Immature natural killer cell (primary cell): Measurements from ENCODE around the gene ITGA11. TPM values are rescaled to one million over a fixed set of nuclear protein-coding genes. Genes with fewer than 3 reads are reported as not detected.
A peak's percentile ranks its signal among the peaks of the same experiment; 100 is the strongest.

Source experiments
- DNase-seq, 3 donors: peaks; one replicate each; pipeline ENCODE4 v3.0.0; 2022; ENCODE audit warnings: mixed read lengths in 1 of 3
- H3K27ac Mint-ChIP-seq, 6 donors: one replicate each; pipeline ENCODE4 v1.8.0; 2020; ENCODE audit warnings: mixed read lengths in 6 of 6, mild to moderate bottlenecking in 5 of 6, inconsistent platforms in 4 of 6, moderate library complexity in 3 of 6
- H3K27me3 Mint-ChIP-seq, 3 donors: one replicate each; pipeline ENCODE4 v1.8.0; 2020 to 2021; ENCODE audit warnings: low read depth in 3 of 3, mild to moderate bottlenecking in 3 of 3, mixed read lengths in 3 of 3, moderate library complexity in 3 of 3, inconsistent platforms in 1 of 3
- H3K36me3 Mint-ChIP-seq, 3 donors: one replicate each; pipeline ENCODE4 v1.8.0; 2020; ENCODE audit warnings: mixed read lengths in 3 of 3, inconsistent platforms in 2 of 3, mild to moderate bottlenecking in 2 of 3
- H3K4me1 Mint-ChIP-seq, 2 donors: one replicate each; pipeline ENCODE4 v1.8.0; 2020; ENCODE audit warnings: inconsistent platforms in 2 of 2, mild to moderate bottlenecking in 2 of 2, mixed read lengths in 2 of 2, moderate library complexity in 1 of 2
- H3K4me3 Mint-ChIP-seq, 5 donors: one replicate each; pipeline ENCODE4 v1.8.0; 2020; ENCODE audit warnings: mild to moderate bottlenecking in 5 of 5, mixed read lengths in 5 of 5, inconsistent platforms in 3 of 5, moderate library complexity in 3 of 5
- H3K9me3 Mint-ChIP-seq, 6 donors: one replicate each; pipeline ENCODE4 v1.8.0; 2020; ENCODE audit warnings: mild to moderate bottlenecking in 6 of 6, mixed read lengths in 6 of 6, inconsistent platforms in 4 of 6, moderate library complexity in 3 of 6
- polyA plus RNA-seq, 3 donors: library from polyadenylated mRNA; unstranded; fragments of 300-500 nt; fragmentation: Illumina TruSeq; gene quantifications; one replicate each; pipeline ENCODE4 v1.2.3, GENCODE V29; 2021

Gene ITGA11
- polyA plus RNA-seq, 3 donors from 2014 or later = not detected

DNA sequence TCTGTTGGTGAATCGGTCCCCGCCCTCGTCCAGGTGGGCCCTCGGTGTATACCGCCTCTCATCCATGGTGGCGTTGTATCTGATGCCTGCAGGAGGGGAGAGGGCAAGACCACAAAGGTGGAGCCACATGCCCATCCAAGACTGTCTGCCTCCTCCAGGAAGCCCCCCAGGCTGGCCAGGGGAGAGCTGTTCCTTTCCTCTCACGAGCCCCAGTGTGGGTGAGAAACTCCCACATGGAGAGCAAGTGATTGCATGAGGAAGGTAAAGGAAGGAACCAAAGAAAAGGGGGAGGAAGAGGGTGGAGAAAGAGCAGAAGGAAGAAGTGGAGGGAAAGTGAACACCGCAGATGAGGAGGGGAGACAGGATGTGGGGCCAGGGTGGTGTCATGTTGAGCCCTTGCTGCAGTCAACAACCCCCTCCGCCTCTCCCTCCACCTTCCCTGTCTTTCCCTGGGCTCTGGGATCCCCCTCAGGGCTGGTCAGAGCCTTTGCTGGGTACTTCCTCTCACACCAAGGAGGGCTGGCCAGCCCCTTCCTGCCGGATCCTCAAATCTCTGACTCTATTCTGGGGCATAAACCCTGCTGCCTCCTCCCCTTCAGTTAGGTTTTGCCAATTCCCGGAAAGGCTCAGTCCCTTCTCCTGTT is 105.1 kb downstream of the ITGA11 start:
- DNase-seq = no peak
- no peaks in the 10 kb centered on the region for H3K36me3 Mint-ChIP-seq
- H3K4me3 Mint-ChIP-seq = no peak overlapping the region

DNA sequence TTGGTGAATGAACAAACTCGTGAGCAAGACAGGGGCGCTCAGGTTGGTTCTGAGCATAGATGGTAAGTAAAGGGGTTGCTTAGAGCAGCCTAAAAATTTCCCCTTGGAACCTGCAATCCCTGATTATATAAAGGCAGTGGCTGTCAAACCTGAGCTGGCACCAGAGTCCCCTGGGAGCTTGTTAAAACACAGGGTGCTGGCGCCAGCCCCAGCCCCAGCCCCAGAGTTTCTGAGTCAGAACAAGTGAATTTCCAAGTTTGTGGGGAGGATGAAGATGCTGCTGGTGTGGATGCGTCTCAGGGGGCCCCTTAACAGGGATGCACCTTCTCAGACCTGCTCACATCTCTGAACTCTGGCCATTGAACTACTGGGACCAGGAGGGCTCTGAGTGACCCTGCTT is 106.2 kb downstream of the ITGA11 start:
- Mint-ChIP-seq H3K36me3 (no peaks in the 10 kb centered on the region), H3K27me3 (peaks cover 1 to 2% (median 2%) of the 10 kb centered on the region in 3 donors), H3K4me3 (no peak overlapping the region), H3K4me1 (no peaks in the 10 kb centered on the region), H3K9me3 (no peaks in the 10 kb centered on the region), H3K27ac (no peak overlapping the region)
- no peak for DNase-seq

More for the DNA sequence above, 105.1 kb downstream of the ITGA11 start:
- Mint-ChIP-seq H3K27ac (no peak overlapping the region), H3K27me3 (peaks cover 1 to 6% (median 2%) of the 10 kb centered on the region in 3 donors), H3K4me1 (no peaks in the 10 kb centered on the region), H3K9me3 (no peaks in the 10 kb centered on the region)

DNA sequence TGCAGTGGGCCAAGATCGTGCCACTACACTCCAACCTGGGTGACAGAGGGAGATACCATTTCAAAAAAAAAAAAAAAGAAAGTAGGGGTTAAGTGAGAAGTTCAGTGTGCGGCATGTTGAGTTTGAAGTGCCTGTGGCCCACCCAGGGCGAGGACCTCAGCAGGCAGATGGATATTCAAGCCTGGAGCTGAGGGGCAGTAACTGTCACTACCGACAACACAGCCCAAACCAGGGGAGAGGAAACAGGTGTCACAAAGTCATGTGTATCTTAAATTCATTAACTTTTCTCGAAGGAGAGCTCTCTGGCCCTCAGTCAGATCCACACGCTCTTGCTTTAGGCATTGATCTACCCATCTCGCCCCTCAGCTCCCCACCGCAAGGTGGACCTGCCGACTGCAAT is 109.2 kb downstream of the ITGA11 start:
- Mint-ChIP-seq H3K27me3 (peaks cover 1 to 2% (median 2%) of the 10 kb centered on the region in 3 donors), H3K27ac (no peak overlapping the region), H3K4me3 (no peak overlapping the region), H3K4me1 (no peaks in the 10 kb centered on the region), H3K9me3 (no peaks in the 10 kb centered on the region), H3K36me3 (no peaks in the 10 kb centered on the region)
- no peak for DNase-seq

DNA sequence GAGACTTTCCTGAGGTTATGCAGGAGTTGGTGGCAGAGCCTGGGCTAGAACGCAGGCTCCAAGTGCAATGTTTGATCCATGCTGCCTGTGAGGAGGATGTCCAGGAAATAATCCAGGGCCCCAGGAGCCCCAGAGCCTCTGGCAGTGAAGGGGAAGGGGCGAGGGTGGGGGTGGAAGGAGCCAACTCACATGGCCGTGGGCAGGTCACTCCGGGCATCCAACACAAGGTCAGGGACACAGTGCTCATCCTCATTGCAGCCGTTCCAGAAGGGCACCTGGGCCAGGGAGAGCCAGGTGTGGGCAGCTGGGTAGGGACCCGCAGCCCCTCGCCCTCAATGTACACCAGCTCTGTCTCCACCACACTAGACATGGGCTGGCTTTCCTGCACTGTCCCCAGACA is 110.7 kb downstream of the ITGA11 start:
- Mint-ChIP-seq H3K36me3 (no peaks in the 10 kb centered on the region), H3K4me3 (no peak overlapping the region), H3K4me1 (no peaks in the 10 kb centered on the region), H3K27ac (no peak overlapping the region), H3K27me3 (peaks cover 0 to 5% (median 2%) of the 10 kb centered on the region in 3 donors), H3K9me3 (no peaks in the 10 kb centered on the region)
- DNase-seq = no peak

DNA sequence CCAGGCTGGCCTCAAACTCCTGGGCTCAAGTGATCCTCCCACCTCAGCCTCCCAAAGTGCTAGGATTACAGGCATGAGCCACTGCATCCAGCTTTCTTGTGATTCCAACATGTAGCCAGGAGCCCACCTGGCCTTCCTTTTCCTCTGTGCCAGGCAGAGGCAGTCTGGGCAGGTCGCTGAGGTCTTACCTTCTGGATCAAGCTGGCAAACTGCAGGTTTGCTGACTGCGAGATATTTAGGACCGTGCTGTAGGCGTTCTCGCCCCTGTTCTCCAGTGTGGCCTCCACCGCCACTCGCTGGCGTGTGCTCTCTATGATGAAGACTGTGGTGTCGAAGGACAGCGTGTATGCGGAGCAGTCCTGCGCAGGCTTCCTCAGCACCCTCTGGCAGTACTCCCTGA is 112.0 kb downstream of the ITGA11 start:
- Mint-ChIP-seq H3K9me3 (no peaks in the 10 kb centered on the region), H3K36me3 (no peaks in the 10 kb centered on the region), H3K27ac (no peak overlapping the region), H3K4me1 (no peaks in the 10 kb centered on the region), H3K4me3 (no peak overlapping the region), H3K27me3 (peaks cover 0 to 5% (median 2%) of the 10 kb centered on the region in 3 donors)
- no peak for DNase-seq

DNA sequence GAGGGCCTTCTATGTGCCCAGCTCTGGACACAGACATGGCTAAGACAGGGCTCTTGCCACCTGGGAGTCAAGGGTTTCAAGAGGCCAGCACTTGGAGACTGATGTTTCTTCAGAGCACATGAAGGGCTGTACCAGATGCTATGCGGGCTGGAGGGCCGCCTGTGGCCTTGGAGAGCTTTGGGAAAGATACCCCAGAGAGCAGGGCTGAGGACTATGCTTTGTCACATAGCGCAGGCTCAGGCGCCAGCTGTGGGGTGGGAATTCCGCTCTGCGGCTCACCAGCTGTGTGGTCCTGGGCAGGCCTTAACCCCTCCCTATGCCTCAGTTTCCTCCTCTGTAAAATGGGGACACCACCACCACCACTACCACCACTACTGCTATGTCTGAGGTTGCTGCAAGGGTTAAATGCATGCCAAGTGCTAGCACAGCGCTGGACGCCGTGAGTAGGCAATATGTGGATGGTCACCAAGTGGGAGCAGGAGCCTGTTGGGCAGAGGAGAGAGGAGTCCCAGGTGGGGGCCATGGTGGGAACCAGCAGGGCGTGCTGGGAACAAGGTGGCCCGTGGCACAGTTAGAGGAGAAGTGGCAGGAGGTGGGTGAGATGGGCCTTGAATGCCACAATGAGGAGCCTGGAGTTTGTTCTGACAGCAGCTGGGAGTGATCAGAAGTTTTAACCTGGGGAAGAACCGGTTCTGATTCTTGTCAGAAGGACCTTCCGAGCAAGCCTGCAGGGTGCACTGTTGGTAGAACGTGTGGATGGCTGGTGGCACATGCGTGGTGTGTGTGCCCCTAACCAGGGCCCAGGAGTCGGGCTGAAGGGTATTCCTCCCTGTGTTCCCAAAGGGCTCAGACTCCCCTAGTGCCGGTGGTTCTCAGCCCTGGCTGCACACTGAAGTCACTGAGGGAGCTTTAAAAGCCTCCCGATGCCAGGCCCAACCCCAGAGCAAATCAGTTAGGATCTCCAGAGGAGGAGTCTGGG is 112.7 kb downstream of the ITGA11 start:
- Mint-ChIP-seq H3K27me3 (peaks cover 0 to 5% (median 2%) of the 10 kb centered on the region in 3 donors), H3K36me3 (no peaks in the 10 kb centered on the region), H3K9me3 (no peaks in the 10 kb centered on the region), H3K4me3 (no peak overlapping the region), H3K27ac (no peak overlapping the region), H3K4me1 (no peaks in the 10 kb centered on the region)
- DNase-seq = no peak

DNA sequence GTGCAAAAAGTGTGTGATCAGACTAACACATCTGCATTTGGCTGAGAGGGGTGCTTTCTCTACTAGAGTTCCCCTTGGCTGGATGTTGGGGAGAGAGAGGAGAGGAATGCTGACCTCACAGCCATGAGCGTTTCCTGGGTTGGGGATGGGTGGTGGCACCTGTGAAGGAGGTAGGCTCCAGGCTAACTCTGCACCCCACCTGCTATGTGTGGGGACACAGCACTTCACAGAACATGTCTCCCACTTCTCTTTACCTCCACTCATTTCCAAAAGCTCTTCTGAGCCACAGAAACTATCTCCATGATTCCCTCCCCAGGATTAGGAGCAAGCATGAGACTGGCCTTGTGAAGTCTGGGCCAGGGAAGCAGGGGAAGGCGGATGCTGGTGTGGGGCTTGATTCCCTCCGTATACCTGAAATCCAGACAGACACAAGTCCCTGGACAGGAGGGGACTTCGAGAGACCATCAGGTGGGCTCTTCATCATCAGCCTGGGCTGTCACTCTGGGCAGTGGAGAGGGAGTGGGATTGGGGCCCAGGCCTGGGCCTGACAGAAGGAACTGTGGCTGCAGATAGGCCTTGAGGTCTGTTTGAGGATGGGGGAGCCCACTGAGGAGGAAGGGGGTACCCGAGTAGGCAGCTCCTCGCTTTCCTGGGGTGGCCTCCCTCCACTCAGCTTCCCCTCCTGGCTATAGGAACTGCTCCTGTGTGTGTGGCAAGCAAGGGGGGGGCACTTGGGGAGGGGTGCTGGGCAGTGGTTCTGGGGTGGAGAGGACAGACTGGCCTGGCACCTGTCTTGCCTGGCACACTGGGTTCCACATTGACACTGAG is 113.7 kb downstream of the ITGA11 start:
- no peaks in the 10 kb centered on the region for H3K9me3 Mint-ChIP-seq
- DNase-seq = no peak
- H3K27ac Mint-ChIP-seq = no peak overlapping the region
- no peak overlapping the region for H3K4me3 Mint-ChIP-seq
- no peaks in the 10 kb centered on the region for H3K4me1 Mint-ChIP-seq
- H3K27me3 Mint-ChIP-seq = peaks cover 0 to 3% (median 2%) of the 10 kb centered on the region in 3 donors
- H3K36me3 Mint-ChIP-seq = no peaks in the 10 kb centered on the region

DNA sequence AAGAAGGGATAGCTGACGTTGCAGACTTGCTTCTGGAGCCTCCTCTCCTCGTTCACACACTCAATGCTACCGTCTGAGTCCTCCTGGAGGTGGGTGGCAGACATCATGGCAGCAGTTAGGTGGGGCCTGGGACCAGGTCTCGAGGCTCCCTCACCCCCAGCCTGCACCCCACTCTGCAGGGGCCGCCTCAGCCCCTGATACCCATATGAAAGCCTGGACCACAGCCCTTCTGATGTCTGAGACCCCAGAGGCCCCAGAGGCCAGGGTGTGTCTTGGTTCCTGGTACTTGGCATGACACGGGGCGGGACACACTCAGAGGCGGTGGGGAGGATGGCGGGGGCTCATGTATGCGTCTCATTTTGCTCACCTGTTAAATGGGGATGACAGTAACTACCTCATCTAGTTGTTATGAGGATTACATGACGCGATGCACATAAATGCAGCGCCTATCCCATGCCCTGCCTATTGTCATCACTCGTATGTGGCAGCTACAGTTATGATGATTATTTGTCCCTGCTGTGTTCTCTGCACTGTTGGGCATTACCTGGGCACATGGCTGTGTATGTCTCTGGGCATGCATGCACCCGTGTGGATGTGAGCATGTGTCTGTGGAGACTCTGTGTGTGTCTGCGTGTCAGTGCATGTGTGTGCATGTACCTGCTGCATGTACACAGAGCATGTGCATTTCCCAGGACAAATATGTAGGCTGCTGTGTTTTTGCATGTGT is 114.5 kb downstream of the ITGA11 start:
- DNase-seq = no peak
- Mint-ChIP-seq H3K27ac (peak overlapping the region in 1 of 6 donors; percentile 17), H3K9me3 (no peaks in the 10 kb centered on the region), H3K4me3 (no peak overlapping the region), H3K36me3 (no peaks in the 10 kb centered on the region), H3K4me1 (no peaks in the 10 kb centered on the region), H3K27me3 (peaks cover 0 to 3% (median 2%) of the 10 kb centered on the region in 3 donors)

DNA sequence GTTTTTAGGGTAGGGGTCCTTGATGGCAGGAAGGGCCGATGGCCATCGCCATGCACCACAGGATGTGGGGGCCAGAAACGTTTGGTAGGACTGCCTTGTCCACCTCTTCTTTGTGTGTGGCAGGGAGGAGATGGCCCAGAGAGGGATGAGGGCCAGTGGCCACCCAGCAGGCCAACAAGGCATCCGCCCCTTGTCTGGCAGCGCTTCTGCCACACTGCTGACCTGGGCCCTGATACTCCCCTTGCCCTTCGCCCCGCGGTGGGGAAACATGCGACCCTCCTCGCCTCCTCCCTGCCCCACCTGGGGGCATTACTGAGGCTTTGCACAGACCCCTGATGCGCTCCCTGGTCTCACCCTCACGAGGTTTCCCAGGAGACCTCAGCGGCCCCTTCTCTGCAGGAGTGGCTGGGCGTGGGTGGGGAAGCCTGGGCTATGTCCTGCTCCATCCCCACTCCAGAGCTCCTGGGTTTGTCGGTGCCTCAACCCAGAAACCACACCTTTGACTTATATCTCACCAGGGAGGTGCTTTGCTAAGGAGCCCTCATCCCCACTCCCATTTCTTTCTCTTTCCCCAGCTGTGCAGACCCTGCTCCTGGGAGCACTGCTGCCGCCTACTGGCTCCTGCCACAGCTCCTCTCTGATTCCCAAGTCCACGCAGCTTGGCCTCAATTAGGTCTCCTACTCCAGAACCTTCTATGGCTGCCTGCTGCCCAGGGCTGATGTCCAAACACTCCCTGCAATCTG is 115.7 kb downstream of the ITGA11 start:
- Mint-ChIP-seq H3K4me3 (no peak overlapping the region), H3K27ac (no peak overlapping the region), H3K9me3 (no peaks in the 10 kb centered on the region)

DNA sequence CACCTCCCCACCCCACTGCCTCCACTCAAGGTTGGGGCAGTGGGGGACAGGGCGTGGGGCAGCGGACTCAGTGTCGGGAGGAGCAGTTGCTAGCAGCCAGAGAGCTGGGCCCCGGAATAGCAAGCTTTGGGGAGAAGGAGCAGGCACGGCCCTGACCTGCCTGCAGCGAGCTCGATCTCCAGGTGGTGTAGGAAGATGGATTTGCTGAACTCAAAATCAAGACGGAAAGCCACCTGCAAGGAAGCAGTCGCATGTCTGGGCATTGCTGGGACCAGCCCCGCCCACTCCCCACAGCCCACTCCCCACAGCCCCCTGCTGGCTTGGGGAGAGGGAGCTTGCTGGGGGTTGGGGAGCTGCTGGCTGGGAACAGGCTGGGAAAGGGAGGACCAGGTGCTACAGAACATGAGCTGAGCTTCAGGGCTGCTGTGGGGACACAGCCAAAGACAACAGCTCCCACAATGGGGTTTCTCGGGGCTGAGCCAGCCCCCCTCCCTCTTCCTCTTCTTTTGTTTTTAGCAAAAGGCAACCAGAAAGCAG is 116.4 kb downstream of the ITGA11 start:
- Mint-ChIP-seq H3K27ac (no peak overlapping the region), H3K9me3 (no peaks in the 10 kb centered on the region), H3K4me1 (no peaks in the 10 kb centered on the region), H3K4me3 (no peak overlapping the region), H3K36me3 (no peaks in the 10 kb centered on the region), H3K27me3 (peaks cover 0 to 5% (median 2%) of the 10 kb centered on the region in 3 donors)
- no peak for DNase-seq

More for the DNA sequence above, 115.7 kb downstream of the ITGA11 start:
- no peaks in the 10 kb centered on the region for H3K36me3 Mint-ChIP-seq
- DNase-seq = no peak
- H3K27me3 Mint-ChIP-seq = peaks cover 0 to 3% (median 2%) of the 10 kb centered on the region in 3 donors
- no peaks in the 10 kb centered on the region for H3K4me1 Mint-ChIP-seq

DNA sequence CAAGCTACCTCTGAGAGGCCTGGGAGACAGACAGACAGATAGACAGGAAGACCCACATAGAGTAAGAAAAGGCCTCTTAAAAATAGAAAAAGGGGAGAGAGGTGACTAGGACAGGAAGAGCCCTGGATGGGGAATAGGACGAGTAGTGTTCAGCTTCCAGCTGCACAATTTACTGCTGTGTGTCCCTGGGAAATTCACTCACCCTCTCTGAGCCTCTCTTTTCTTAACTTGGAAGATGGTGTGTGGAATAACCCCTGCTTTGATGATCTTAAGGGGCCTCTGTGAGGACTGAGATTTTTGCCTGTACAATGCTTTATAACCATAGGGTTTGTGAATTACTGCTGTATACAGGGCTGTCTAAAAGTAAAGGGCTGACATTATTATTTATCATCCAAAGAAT is 116.9 kb downstream of the ITGA11 start:
- DNase-seq = no peak
- Mint-ChIP-seq H3K9me3 (no peaks in the 10 kb centered on the region), H3K36me3 (no peaks in the 10 kb centered on the region), H3K27ac (no peak overlapping the region), H3K27me3 (peaks cover 0 to 5% (median 2%) of the 10 kb centered on the region in 3 donors), H3K4me3 (no peak overlapping the region), H3K4me1 (no peaks in the 10 kb centered on the region)

DNA sequence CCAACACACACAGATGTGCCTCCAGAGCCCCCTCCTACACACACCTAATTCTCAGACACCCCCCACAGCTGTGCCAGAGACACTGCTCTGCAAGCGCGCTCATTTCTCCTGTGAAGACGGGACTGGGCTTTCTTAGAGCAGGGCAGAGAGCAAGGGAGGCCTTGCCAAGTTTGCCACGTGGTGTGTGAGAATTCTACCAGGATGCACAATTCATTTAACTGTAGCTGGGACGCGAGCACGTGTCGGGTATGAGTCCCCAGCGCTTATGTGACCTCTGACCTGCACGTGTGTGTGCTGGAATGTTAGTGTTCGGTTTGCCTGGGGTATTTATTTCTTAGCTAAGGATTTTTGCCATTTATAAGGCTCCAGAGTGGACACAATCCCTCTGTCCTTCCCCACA is 117.4 kb downstream of the ITGA11 start:
- H3K9me3 Mint-ChIP-seq = no peaks in the 10 kb centered on the region
- H3K4me3 Mint-ChIP-seq = no peak overlapping the region
- H3K4me1 Mint-ChIP-seq = no peaks in the 10 kb centered on the region
- H3K27me3 Mint-ChIP-seq = peaks cover 0 to 5% (median 2%) of the 10 kb centered on the region in 3 donors
- DNase-seq = no peak
- no peaks in the 10 kb centered on the region for H3K36me3 Mint-ChIP-seq
- no peak overlapping the region for H3K27ac Mint-ChIP-seq
